Heart left ventricle (tissue), 13 donors: ENCODE measurements around the gene SGIP1.

Experiments used
- POLR2A ChIP-seq, 2 donors: fragments of 450-650 bp; IDR thresholded peaks; one replicate each; pipeline ENCODE4 v1.6.1; 2017; ENCODE audit warnings: antibody characterized with exemption in 2 of 2, mild to moderate bottlenecking in 2 of 2, moderate library complexity in 2 of 2
- TF ChIP-seq, protein P1 (sequence below), 12 donors: fragments of 200-600 bp; sonication (generic) in 4 of 12; IDR thresholded peaks; one replicate each; pipeline versions ENCODE4 v1.5.0 to v1.8.0; 2018 to 2022; ENCODE audit warnings: antibody characterized with exemption in 12 of 12, mild to moderate bottlenecking in 5 of 12
- donor health status: ischemic (EF 13 %, LVEDD 7.1; RV severe dilation, severe dysfunction).
- donor health status: DM: no; HTN: yes; CAD: no.
- donor health status: DM: no; HTN: no; CAD: no.
- donor health status: ischemic (EF 25% LVEDD 6.9; RV normal size, moderate dysfunction).
- donor health status: ischemic (EF 25% LVEDD 5.7; RV mildly dilated, moderate dysfunction).
- donor health status: ischemic (EF 35%, LVEDD 5.7; RV mildly dilated, moderate dysfunction).
- donor health status: nonischemic (EF 11% LVEDD 7.7; RV severe dilation, severe dysfunction).
- donor health status: DM: yes; HTN: yes; CAD: no.
- donor health status: PGD.
- donor health status: ischemic (EF 29% LVEDD 5.4; RV normal size, mild dysfunction).
- donor health status: nonischemic (EF 23%, LVEDD 6.1; RV moderate dilation, normal function).

DNA sequence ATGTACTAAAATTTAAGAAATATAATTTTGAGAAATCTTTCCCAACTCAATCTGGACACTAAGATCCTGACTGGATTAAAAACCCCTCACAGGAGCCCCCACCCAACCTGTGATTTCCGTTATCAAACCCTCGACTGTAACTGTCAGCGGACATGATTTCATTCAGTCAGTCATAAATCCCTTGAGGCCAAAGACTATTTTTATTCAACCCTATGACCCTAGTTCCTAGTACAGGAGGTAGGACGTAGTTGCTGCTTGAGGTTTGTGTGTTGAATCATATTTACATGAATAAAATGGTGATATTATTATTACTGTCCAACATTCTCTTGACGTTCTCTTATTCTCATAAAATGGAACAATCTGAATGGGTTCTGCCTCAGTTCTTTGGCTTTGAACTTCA lies 145.2 kb downstream of the SGIP1 start:
- TF ChIP-seq, protein P1, sequence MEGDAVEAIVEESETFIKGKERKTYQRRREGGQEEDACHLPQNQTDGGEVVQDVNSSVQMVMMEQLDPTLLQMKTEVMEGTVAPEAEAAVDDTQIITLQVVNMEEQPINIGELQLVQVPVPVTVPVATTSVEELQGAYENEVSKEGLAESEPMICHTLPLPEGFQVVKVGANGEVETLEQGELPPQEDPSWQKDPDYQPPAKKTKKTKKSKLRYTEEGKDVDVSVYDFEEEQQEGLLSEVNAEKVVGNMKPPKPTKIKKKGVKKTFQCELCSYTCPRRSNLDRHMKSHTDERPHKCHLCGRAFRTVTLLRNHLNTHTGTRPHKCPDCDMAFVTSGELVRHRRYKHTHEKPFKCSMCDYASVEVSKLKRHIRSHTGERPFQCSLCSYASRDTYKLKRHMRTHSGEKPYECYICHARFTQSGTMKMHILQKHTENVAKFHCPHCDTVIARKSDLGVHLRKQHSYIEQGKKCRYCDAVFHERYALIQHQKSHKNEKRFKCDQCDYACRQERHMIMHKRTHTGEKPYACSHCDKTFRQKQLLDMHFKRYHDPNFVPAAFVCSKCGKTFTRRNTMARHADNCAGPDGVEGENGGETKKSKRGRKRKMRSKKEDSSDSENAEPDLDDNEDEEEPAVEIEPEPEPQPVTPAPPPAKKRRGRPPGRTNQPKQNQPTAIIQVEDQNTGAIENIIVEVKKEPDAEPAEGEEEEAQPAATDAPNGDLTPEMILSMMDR (IDR thresholded peaks at IDR 0.05) = no peak
- no peak for TF ChIP-seq POLR2A (IDR thresholded peaks at IDR 0.05)
